Endothelial cell of umbilical vein (primary cell): ENCODE results near the gene IKZF1. TPM values are rescaled to one million over a fixed set of nuclear protein-coding genes. Genes with fewer than 3 reads are reported as not detected.

Experiments
- BruUV-seq: library from RNA; stranded (reverse); fragments of 400-500 nt; replicated peaks from 2 replicates; lab custom pipeline; 2021; lab: Mats Ljungman, UMichigan
- CTCF ChIA-PET: fragments of 300-600, 350-600 bp; sonication (Branson Sonifier 250); formaldehyde crosslinking; loops from one replicate; lab custom pipeline; 2021; ENCODE audit warnings: antibody characterized with exemption, inconsistent platforms; lab: Charles Lee
- POLR2A ChIA-PET: fragments of 300-600, 350-600 bp; sonication (Branson Sonifier 250); formaldehyde crosslinking; loops from one replicate; lab custom pipeline; 2021; ENCODE audit warnings: antibody characterized with exemption, inconsistent platforms; lab: Charles Lee
- DNase-seq: peaks from one replicate; pipeline ENCODE4 v3.0.0-alpha.2; 2011; ENCODE audit warnings: low read depth, low spot score
- FAIRE-seq: peaks from 2 replicates; lab custom pipeline; 2011; peaks lifted over from hg19 to GRCh38; lab: Jason Lieb, UNC
- H2AFZ ChIP-seq: 2 replicates; pipeline ENCODE4 v1.6.0; 2012; ENCODE audit warnings: low read depth, low read length, control low read depth, inconsistent platforms
- H3K27ac ChIP-seq: 2 replicates; pipeline ENCODE4 v1.5.1; 2011; ENCODE audit warnings: low read depth, mild to moderate bottlenecking, control low read depth, low read length, moderate library complexity; ENCODE audit not compliant: insufficient read depth
- H3K27me3 ChIP-seq, 2 experiments: 2 replicates each; pipeline versions ENCODE4 v1.6.0 to v1.6.1; 2011; ENCODE audit warnings: low read length in 2 of 2, mixed read lengths in 1 of 2; ENCODE audit not compliant: control insufficient read depth in 2 of 2, insufficient read depth in 2 of 2
- H3K36me3 ChIP-seq, 2 experiments: 2 replicates in 1 of 2; 3 replicates in 1 of 2; pipeline ENCODE4 v1.5.1; 2011; ENCODE audit warnings: low read length in 2 of 2, mild to moderate bottlenecking in 1 of 2, moderate library complexity in 1 of 2; ENCODE audit not compliant: control insufficient read depth in 2 of 2, insufficient read depth in 2 of 2; ENCODE audit errors: extremely low read depth in 1 of 2
- H3K4me1 ChIP-seq: 3 replicates; pipeline ENCODE4 v1.5.1; 2011; ENCODE audit warnings: mild to moderate bottlenecking, low read length; ENCODE audit not compliant: control insufficient read depth, insufficient read depth; ENCODE audit errors: extremely low read depth
- H3K4me2 ChIP-seq: 2 replicates; pipeline ENCODE4 v1.6.1; 2011; ENCODE audit warnings: low read length, control low read depth, mixed read lengths; ENCODE audit not compliant: insufficient read depth
- H3K4me3 ChIP-seq, 3 experiments: fragments of 200-600 bp in 1 of 3; sonication (generic), shearing (Covaris generic) in 1 of 3; replicated peaks in 1 of 3; 2 replicates each; pipeline ENCODE4 v1.5.1; 2011 to 2016; ENCODE audit warnings: control low read depth in 3 of 3, low read length in 3 of 3, mild to moderate bottlenecking in 2 of 3, inconsistent platforms in 1 of 3, low read depth in 1 of 3, moderate library complexity in 1 of 3; ENCODE audit not compliant: insufficient read depth in 1 of 3
- H3K79me2 ChIP-seq: 2 replicates; pipeline ENCODE4 v1.6.0; 2012; ENCODE audit warnings: low read length, inconsistent platforms; ENCODE audit not compliant: control insufficient read depth, insufficient read depth
- H3K9ac ChIP-seq: replicated peaks from 2 replicates; pipeline ENCODE3; 2011; ENCODE audit warnings: low read length, control low read depth; ENCODE audit not compliant: insufficient read depth; ENCODE audit errors: extremely low read depth
- H3K9me1 ChIP-seq: replicated peaks from 3 replicates; pipeline ENCODE4 v1.6.0; 2011; ENCODE audit warnings: mild to moderate bottlenecking, low read length; ENCODE audit not compliant: control insufficient read depth, insufficient read depth; ENCODE audit errors: extremely low read depth
- H3K9me3 ChIP-seq: replicated peaks from 2 replicates; pipeline ENCODE4 v1.5.1; 2012; ENCODE audit warnings: low read length, inconsistent platforms; ENCODE audit not compliant: control insufficient read depth, insufficient read depth
- H4K20me1 ChIP-seq: replicated peaks from 2 replicates; pipeline ENCODE3; 2011; ENCODE audit warnings: mild to moderate bottlenecking, low read length; ENCODE audit not compliant: control insufficient read depth, insufficient read depth; ENCODE audit errors: extremely low read depth
- EZH2 ChIP-seq: IDR thresholded peaks from 2 replicates; pipeline ENCODE4 v1.6.1; 2012; ENCODE audit warnings: borderline replicate concordance, low read depth, mild to moderate bottlenecking, moderate library complexity, low read length, inconsistent platforms; ENCODE audit not compliant: severe bottlenecking
- FOS ChIP-seq: IDR thresholded peaks from 2 replicates; pipeline ENCODE4 v1.6.1; 2011; ENCODE audit warnings: mild to moderate bottlenecking, low read length, moderate library complexity, borderline replicate concordance; ENCODE audit not compliant: insufficient read depth
- GATA2 ChIP-seq: IDR thresholded peaks from 2 replicates; pipeline ENCODE4 v1.7.0; 2011; ENCODE audit warnings: low read depth, mild to moderate bottlenecking, moderate library complexity, mixed read lengths, low read length; ENCODE audit not compliant: insufficient read length, insufficient read depth
- JUN ChIP-seq: IDR thresholded peaks from 2 replicates; pipeline ENCODE4 v1.6.1; 2011; ENCODE audit warnings: borderline replicate concordance, low read depth; ENCODE audit not compliant: insufficient read length, insufficient read depth
- MAX ChIP-seq: IDR thresholded peaks from 2 replicates; pipeline ENCODE4 v1.6.1; 2011; ENCODE audit not compliant: insufficient read depth, insufficient read length
- MYC ChIP-seq: IDR thresholded peaks from one replicate; pipeline ENCODE4 v1.6.1; 2011; ENCODE audit warnings: mild to moderate bottlenecking, low read depth, low read length
- POLR2A ChIP-seq: IDR thresholded peaks from 2 replicates; pipeline ENCODE4 v1.6.1; 2012; ENCODE audit warnings: low read depth, mild to moderate bottlenecking, control low read depth, low read length
- POLR2AphosphoS5 ChIP-seq: IDR thresholded peaks from 2 replicates; pipeline ENCODE4 v1.6.1; 2012; ENCODE audit warnings: low read depth, mild to moderate bottlenecking, control low read depth, low read length, moderate library complexity; ENCODE audit not compliant: insufficient read depth
- dilution Hi-C: fragments of 300-500 bp; cut with MboI; formaldehyde crosslinking; loops from one replicate; pipeline ENCODE4 v1.15.0; 2019; ENCODE audit warnings: low sequenced_read_pairs; ENCODE audit not compliant: extremely low pct_ligation_motif_present
- intact Hi-C: fragments of 100-400 bp; cut with micrococcal nuclease; formaldehyde crosslinking; loops from one replicate; pipeline ENCODE4 v1.10.0; 2022
- polyA plus RNA-seq, 4 experiments: library from polyadenylated mRNA; depleted of rRNA in 3 of 4; stranded (reverse) in 3 of 4; unstranded in 1 of 4; fragments of >200 nt; gene quantifications; 2 replicates each; pipeline versions ENCODE4 v1.2.1 to v1.2.3, GENCODE V29; 2011 to 2012; ENCODE audit warnings: missing spikeins in 1 of 4
- total RNA-seq: library from RNA; stranded (reverse); gene quantifications from 2 replicates; pipeline ENCODE4 v1.2.3, GENCODE V29; 2021
- TF ChIP-seq, protein P1 (sequence below), 2 donors: IDR thresholded peaks; 1 replicate in 1 of 2; 2 replicates in 1 of 2; pipeline ENCODE4 v1.5.1; 2011; ENCODE audit warnings: low read length in 2 of 2, mild to moderate bottlenecking in 2 of 2, moderate library complexity in 2 of 2, control low read depth in 1 of 2, inconsistent platforms in 1 of 2, low read depth in 1 of 2; ENCODE audit not compliant: insufficient read depth in 1 of 2; ENCODE audit errors: extremely low read depth in 1 of 2

IKZF1 gene
- total and polyA plus RNA-seq, 2 donors (not counting 3 experiments of a cell fraction or from before 2014, with no cell fraction given), result 0.01 to 0.20 TPM

DNA sequence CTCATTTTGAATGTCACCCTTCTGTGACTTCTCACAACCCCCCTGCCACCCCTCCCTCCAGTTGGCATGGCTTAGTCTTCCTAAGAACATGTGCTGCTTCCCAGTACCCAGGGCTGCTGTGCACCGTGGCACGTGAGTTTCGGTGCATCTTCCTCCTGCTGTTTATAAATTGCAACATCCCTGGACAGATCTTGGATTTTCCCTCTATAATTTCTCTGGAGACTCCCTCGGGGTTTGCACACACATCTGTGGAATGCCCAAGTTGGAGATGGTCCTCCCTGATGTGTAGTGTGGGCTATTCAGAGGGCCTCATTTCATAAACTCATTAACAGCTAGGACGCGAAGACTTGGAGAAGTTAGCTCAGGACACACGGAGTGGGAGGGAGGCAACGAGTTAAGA is 52.9 kb downstream of the IKZF1 start:
- CTCF ChIA-PET, result no interaction called here
- no peak overlapping the region for H3K4me2 ChIP-seq
- dilution Hi-C loops, result no loop called here
- H3K9ac ChIP-seq, result no peak overlapping the region
- no peaks in the 10 kb centered on the region for H3K27me3 ChIP-seq
- no peaks in the 10 kb centered on the region for H3K36me3 ChIP-seq
- no peaks in the 10 kb centered on the region for H3K9me1 ChIP-seq
- no peak overlapping the region for H3K27ac ChIP-seq
- intact Hi-C loops, result no loop called here
- POLR2A ChIA-PET, result no interaction called here
- TF ChIP-seq FOS (no peak), GATA2 (no peak), POLR2AphosphoS5 (no peak), POLR2A (no peak), EZH2 (no peak), MAX (no peak), JUN (no peak), MYC (no peak)
- TF ChIP-seq, protein P1, sequence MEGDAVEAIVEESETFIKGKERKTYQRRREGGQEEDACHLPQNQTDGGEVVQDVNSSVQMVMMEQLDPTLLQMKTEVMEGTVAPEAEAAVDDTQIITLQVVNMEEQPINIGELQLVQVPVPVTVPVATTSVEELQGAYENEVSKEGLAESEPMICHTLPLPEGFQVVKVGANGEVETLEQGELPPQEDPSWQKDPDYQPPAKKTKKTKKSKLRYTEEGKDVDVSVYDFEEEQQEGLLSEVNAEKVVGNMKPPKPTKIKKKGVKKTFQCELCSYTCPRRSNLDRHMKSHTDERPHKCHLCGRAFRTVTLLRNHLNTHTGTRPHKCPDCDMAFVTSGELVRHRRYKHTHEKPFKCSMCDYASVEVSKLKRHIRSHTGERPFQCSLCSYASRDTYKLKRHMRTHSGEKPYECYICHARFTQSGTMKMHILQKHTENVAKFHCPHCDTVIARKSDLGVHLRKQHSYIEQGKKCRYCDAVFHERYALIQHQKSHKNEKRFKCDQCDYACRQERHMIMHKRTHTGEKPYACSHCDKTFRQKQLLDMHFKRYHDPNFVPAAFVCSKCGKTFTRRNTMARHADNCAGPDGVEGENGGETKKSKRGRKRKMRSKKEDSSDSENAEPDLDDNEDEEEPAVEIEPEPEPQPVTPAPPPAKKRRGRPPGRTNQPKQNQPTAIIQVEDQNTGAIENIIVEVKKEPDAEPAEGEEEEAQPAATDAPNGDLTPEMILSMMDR (IDR thresholded peaks at IDR 0.05; ENCODE audit: extremely low read depth in 1 of 2, insufficient read depth in 1 of 2, low read depth in 1 of 2, low read length in 2 of 2), result no peak
- no peaks in the 10 kb centered on the region for H4K20me1 ChIP-seq
- BruUV-seq, result no TSS peak
- no peaks in the 10 kb centered on the region for H3K9me3 ChIP-seq
- no peak overlapping the region for H2AFZ ChIP-seq
- no peaks in the 10 kb centered on the region for H3K4me1 ChIP-seq
- no peak overlapping the region for H3K4me3 ChIP-seq
- DNase-seq (no peak), FAIRE-seq (no peak)
- H3K79me2 ChIP-seq, result no peaks in the 10 kb centered on the region
